GM19025 (cell line): ENCODE measurements around the gene BRI3BP.
"Not testable (repeated sequence)": the region's sequence is repeated elsewhere in the genome, so short reads cannot be mapped to it uniquely, and the experiment has no call there.

ENCODE experiments used
- ATAC-seq: cut with Tn5 transposase; IDR thresholded peaks from one replicate; pipeline ENCODE4 v1.9.1; 2021; ENCODE audit warnings: mild to moderate bottlenecking, low read depth, moderate library complexity; ENCODE audit not compliant: unreplicated experiment

The BRI3BP gene

GRCh38 chr12:125064492-125064891 is 71.0 kb downstream of the BRI3BP start:
- ATAC-seq = no peak

GRCh38 chr12:125065021-125065918 is 71.8 kb downstream of the BRI3BP start, which contains the start of gene AACS:
Gene AACS, plus strand, starts transcription at chr12:125065435. Its CDS starts 150 bp downstream, at chr12:125065585.
- ATAC-seq = peak; percentile 96

DNA sequence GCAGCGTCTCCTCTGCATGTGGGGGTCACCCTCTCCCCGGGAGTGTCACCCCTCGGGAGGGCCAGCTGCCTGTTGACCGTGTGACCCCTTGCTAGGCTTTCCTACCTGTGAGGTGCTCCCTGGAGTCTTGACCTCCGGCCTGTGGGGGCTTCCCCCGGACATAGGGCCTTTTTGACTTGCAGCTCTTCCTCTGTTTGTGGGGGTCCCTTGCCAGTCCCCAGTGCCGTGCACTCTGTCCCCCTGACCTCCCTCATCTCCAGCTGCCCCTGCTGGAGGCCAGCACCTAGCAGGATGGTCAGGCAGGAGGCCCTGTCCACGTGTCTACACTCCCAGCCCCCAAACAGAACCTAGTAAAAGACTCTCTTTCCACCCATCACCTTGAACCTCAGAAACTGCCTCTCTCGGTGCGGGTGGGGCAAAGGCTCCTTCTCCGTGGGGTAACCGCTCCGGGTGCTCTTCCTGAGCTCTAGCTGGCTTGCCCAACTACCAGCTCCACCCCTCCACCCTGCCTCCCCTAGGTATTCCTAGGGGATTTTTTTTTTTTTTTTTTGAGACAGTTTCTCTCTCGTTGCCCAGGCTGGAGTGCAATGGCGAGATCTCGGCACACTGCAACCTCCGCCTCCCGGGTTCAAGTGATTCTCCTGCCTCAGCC is 72.6 kb downstream of the BRI3BP start:
- no peak for ATAC-seq

GRCh38 chr12:125068391-125068790 is 74.9 kb downstream of the BRI3BP start:
- ATAC-seq = no peak

DNA sequence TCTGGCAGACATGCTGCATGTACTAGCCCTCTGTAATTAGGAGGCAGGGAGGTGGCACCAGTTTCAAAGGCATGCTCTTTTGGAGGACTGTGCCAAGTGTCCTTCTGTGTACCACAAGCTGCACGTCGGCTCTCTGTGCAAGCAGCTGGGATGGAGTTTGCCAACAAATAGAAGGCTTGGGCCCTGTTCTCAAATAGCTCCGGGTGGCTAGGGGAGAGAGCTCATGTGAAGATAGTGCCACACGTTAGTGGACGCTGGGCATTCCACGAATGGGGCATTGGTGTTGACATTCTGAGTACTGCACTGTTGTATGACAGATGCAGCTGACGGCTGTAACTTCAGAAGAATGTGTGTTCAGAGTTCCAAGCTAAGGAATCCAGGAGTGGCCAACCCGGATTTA is 76.2 kb downstream of the BRI3BP start:
- ATAC-seq = no peak

DNA sequence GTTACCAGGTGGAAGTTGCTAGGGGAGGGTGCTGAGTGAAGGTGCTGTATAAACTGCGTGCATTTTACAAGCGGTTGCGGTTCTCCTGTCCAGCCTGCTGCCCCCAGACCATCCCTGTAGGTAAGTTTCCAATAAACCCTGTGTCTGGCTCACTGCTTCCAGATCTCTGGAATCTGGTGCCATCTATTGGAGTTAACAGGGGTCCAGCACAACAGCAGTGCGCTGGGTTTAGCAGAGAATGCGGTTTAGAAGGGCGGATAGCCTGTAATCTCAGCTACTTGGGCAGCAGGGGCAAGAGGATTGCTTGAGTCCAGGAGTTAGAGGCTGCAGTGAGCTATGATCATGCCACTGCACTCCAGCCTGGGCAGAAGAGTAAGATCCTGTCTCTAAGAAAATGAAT is 76.7 kb downstream of the BRI3BP start:
- no peak for ATAC-seq

- no peak for ATAC-seq
Measured at GRCh38 chr12:125070661-125071390, 77.4 kb downstream of the BRI3BP start.

DNA sequence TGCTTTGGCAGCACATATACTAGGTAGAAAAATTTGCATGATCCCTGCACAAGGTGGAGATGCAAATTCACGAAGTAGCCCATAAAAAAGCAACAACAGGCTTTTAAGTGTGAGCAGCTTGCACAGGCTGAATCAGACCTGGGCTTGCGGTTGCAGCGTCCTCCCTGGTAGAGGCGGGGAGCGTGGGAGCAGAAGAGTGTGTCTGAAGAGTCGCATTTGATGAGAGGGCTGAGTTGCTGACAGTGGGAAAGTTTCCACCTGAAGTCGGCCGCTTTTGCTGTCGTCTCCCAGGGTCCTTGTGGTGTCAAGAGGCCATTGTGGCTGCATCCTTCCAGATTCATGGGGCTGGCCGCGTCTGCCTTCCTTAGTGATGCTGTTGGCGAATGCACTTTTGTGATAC is 78.0 kb downstream of the BRI3BP start:
- ATAC-seq = no peak

DNA sequence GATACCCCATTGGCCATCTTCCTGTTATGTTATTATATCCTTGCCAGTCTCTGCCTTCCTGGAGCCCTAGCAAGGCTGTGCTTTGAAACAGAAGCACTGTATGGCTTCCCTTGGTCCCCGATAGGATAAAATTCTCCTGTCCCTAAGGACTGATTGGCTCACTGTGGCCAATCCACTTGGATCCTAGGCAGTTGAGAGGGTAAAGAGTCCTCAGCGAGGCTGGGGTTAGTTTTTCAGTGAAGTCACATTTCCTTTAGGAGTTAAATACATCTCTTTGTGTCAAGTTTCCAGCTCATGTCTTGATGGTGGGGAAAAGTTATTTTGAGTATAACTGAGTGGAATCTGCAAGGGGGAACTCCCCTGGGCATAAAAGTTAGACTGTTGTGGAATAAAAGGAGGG is 79.1 kb downstream of the BRI3BP start:
- no peak for ATAC-seq

GRCh38 chr12:125074294-125074693 is 80.8 kb downstream of the BRI3BP start:
- ATAC-seq = not testable (repeated sequence)

DNA sequence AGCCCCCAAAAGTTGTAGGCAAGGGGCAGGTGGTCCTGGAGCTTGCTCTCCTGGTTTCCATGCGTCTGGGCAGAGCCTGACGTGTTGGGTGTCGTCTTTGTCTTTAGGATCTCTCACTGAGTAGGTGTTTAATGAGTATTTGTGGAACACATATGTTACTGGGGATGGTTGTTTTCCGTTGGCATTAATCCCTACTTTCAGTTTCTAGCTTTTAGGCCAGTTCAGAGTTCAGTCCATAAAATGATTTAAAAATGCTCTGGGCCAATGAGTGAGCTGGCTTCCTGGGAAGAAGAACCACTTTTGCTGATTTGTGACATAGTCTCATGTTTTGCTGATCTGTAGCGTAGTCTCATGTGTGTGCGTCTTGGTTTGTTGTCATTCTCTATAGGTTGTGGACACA is 82.7 kb downstream of the BRI3BP start:
- ATAC-seq = no peak

- ATAC-seq = no peak
Measured at GRCh38 chr12:125079084-125079483, 85.6 kb downstream of the BRI3BP start.

- ATAC-seq = no peak
Measured at GRCh38 chr12:125079648-125080645, 86.5 kb downstream of the BRI3BP start.
